Upper lobe of left lung (tissue), 4 donors: ENCODE measurements around the gene PISD.

ENCODE experiments used
- CTCF ChIP-seq, 6 experiments: fragments of 450-650 bp in 4 of 6; fragments of 200-600 bp in 2 of 6; sonication (generic) in 2 of 6; IDR thresholded peaks; one replicate each; pipeline ENCODE4 v1.5.1; 2016 to 2019; ENCODE audit warnings: antibody characterized with exemption in 6 of 6
- EP300 ChIP-seq, 4 donors: sonication (generic); formaldehyde crosslinking; IDR thresholded peaks; one replicate each; pipeline ENCODE4 v1.5.1; 2017; ENCODE audit warnings: antibody characterized with exemption in 4 of 4, control low read depth in 2 of 4
- POLR2A ChIP-seq, 4 donors: fragments of 450-650 bp; IDR thresholded peaks; one replicate each; pipeline ENCODE4 v1.5.1; 2016 to 2017; ENCODE audit warnings: antibody characterized with exemption in 4 of 4, mild to moderate bottlenecking in 2 of 4
- POLR2AphosphoS5 ChIP-seq, 2 donors: sonication (generic); formaldehyde crosslinking; IDR thresholded peaks; one replicate each; pipeline ENCODE4 v1.5.1; 2017; ENCODE audit warnings: antibody characterized with exemption in 2 of 2

GRCh38 chr22:31630331-31631329 is 31.4 kb downstream of the PISD start:
- TF ChIP-seq CTCF (IDR thresholded peaks at IDR 0.05) (peak in 2 of 6 experiments; percentile 7 to 12), POLR2A (IDR thresholded peaks at IDR 0.05) (peak in 2 of 4 donors; percentile 53 to 70), POLR2AphosphoS5 (IDR thresholded peaks at IDR 0.05) (peak; percentile 86 to 97), EP300 (IDR thresholded peaks at IDR 0.05) (peak in 3 of 4 donors; percentile 85 to 90 (median 90))
